Measurements from ENCODE around the gene RUNDC3A. TPM values are rescaled to one million over a fixed set of nuclear protein-coding genes. Genes with fewer than 3 reads are reported as not detected.

Gene RUNDC3A
- total RNA-seq, 1 experiment from 2014 or later, result 0.29 TPM

DNA sequence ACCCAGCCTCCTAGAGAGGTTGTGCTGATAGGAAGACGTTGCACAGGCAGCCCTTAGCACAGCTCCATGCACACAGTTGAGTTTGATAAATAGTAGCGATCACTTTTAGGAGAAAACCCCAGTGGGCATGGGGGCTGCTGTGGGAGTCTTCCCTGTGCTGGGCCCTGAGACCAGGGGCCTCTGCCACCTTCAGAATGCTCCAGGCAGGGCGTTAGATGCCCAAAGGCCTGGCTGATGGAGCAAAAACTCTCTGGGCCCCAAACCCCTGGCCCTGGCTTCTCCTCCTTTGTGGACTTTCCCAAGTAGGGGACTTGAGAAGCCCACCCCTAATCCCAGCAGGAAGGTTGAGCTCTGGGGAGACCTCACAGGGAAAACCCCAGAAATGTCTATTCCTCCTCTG lies 26.1 kb upstream of the RUNDC3A start:
- no TSS peak for BruUV-seq (replicated peaks)
- no peak overlapping the region for H3K27ac ChIP-seq (ENCODE audit: low read length)
- ChIA-PET CTCF (interaction anchor here (0.7 kb wide), 1 partner anchor 95 kb away, joined by 7 read pairs; no protein-coding TSS in a partner anchor), POLR2A (ENCODE audit: unreplicated experiment) (interaction anchor here (0.7 kb wide), 1 partner anchor 164 kb away, joined by 3 read pairs; no protein-coding TSS in a partner anchor)
- no peaks in the 10 kb centered on the region for H3K36me3 ChIP-seq (ENCODE audit: low read depth, low read length)
- ATAC-seq (no peak), DNase-seq (no peak)
- no peaks in the 10 kb centered on the region for H3F3A ChIP-seq (ENCODE audit: low read length, unreplicated experiment)
- no peaks in the 10 kb centered on the region for H3K79me2 ChIP-seq (ENCODE audit: low read length)
- no peak overlapping the region for H3K9ac ChIP-seq (ENCODE audit: low read length)
- intact Hi-C loops (cut with micrococcal nuclease), result no loop called here
- H3K4me2 ChIP-seq (ENCODE audit: low read length), result no peak overlapping the region
- no peaks in the 10 kb centered on the region for H3K9me2 ChIP-seq (replicated peaks; ENCODE audit: low read length)
- no peaks in the 10 kb centered on the region for H3K27me3 ChIP-seq (ENCODE audit: low read length)
- TF ChIP-seq EZH2phosphoT487 (IDR thresholded peaks at IDR 0.05; ENCODE audit: borderline replicate concordance, low read length) (no peak), EZH2 (IDR thresholded peaks at IDR 0.05; ENCODE audit: low read length, unreplicated experiment) (no peak)
- TF ChIP-seq, protein P1, sequence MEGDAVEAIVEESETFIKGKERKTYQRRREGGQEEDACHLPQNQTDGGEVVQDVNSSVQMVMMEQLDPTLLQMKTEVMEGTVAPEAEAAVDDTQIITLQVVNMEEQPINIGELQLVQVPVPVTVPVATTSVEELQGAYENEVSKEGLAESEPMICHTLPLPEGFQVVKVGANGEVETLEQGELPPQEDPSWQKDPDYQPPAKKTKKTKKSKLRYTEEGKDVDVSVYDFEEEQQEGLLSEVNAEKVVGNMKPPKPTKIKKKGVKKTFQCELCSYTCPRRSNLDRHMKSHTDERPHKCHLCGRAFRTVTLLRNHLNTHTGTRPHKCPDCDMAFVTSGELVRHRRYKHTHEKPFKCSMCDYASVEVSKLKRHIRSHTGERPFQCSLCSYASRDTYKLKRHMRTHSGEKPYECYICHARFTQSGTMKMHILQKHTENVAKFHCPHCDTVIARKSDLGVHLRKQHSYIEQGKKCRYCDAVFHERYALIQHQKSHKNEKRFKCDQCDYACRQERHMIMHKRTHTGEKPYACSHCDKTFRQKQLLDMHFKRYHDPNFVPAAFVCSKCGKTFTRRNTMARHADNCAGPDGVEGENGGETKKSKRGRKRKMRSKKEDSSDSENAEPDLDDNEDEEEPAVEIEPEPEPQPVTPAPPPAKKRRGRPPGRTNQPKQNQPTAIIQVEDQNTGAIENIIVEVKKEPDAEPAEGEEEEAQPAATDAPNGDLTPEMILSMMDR (conservative IDR thresholded peaks at IDR 0.05; ENCODE audit: low read depth, low read length), result no peak
- H3K4me1 ChIP-seq (ENCODE audit: insufficient read depth, low read length), result peaks cover 12% of the 10 kb centered on the region
- no peak overlapping the region for H3K4me3 ChIP-seq (ENCODE audit: low read length)
- H4K20me1 ChIP-seq (ENCODE audit: low read length), result no peaks in the 10 kb centered on the region
- no peak overlapping the region for H2AFZ ChIP-seq (ENCODE audit: low read length)
- no peaks in the 10 kb centered on the region for H3K9me3 ChIP-seq (ENCODE audit: low read length)

DNA sequence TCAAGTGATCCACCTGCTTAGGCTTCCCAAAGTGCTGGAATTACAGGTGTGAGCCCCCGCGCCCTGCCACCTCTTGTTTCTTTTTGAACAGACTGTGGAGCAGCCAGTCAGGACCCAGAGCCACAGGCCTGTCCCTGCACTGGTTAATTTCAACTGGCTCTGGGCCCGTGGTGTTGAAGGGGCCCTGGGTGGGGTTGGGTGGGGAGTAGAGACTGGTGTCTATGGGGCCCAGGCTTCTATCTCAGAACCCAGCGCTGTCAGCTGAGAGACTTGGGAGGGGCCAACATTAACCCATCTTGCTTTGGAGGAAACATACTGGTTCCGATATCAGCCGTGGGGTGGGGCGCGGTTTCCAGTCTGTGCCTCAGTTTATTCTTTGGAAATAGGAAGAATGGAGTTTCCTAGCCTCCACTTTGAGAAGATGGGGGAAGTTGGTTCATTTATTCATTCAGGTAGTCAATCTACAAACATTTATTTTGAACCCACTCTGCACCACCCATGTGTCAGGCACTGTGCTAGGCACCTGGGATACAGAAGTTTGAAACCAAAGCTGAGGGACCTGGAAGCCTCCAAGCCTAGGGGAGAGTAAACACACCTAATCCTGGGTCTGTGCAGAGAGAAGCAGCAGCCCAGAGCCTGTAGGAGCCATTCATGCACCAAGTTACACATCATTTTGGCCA lies 24.9 kb upstream of the RUNDC3A start:
- no peak overlapping the region for H3K27ac ChIP-seq (ENCODE audit: low read length)
- H3K4me1 ChIP-seq (ENCODE audit: insufficient read depth, low read length), result peaks cover 12% of the 10 kb centered on the region
- no peaks in the 10 kb centered on the region for H3K9me2 ChIP-seq (replicated peaks; ENCODE audit: low read length)
- no peak overlapping the region for H2AFZ ChIP-seq (ENCODE audit: low read length)
- H3K27me3 ChIP-seq (ENCODE audit: low read length), result no peaks in the 10 kb centered on the region
- H3K36me3 ChIP-seq (ENCODE audit: low read depth, low read length), result no peaks in the 10 kb centered on the region
- no peaks in the 10 kb centered on the region for H3F3A ChIP-seq (ENCODE audit: low read length, unreplicated experiment)
- POLR2A ChIA-PET (ENCODE audit: unreplicated experiment), result no interaction called here
- CTCF ChIA-PET, result no interaction called here
- no peak overlapping the region for H3K4me2 ChIP-seq (ENCODE audit: low read length)
- TF ChIP-seq, protein P1 (conservative IDR thresholded peaks at IDR 0.05; ENCODE audit: low read depth, low read length), result no peak
- TF ChIP-seq EZH2 (IDR thresholded peaks at IDR 0.05; ENCODE audit: low read length, unreplicated experiment) (no peak), EZH2phosphoT487 (IDR thresholded peaks at IDR 0.05; ENCODE audit: borderline replicate concordance, low read length) (no peak)
- ATAC-seq (no peak), DNase-seq (no peak)
- no peaks in the 10 kb centered on the region for H4K20me1 ChIP-seq (ENCODE audit: low read length)
- no peaks in the 10 kb centered on the region for H3K79me2 ChIP-seq (ENCODE audit: low read length)
- no TSS peak for BruUV-seq (replicated peaks)
- no peaks in the 10 kb centered on the region for H3K9me3 ChIP-seq (ENCODE audit: low read length)
- H3K4me3 ChIP-seq (ENCODE audit: low read length), result no peak overlapping the region
- no peak overlapping the region for H3K9ac ChIP-seq (ENCODE audit: low read length)
- intact Hi-C loops (cut with micrococcal nuclease), result no loop called here

DNA sequence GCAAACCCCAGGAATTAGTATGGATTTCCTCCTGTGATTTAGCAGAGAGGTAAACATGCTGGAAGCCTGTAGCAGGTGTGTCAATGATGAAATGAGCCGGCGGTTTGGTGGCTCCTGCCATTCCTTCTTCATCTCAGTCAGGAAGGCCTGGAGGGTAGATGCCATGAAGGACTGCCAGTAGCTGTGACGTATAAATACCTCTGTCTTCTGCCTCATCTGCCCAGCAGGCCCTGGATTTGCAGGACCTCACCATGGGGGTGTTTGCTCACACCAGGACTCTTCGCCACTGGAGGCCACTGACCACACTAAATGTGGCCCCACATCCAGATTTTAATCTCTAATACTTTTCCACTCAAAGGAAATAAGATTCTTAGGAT lies 24.4 kb upstream of the RUNDC3A start:
- POLR2A ChIA-PET (ENCODE audit: unreplicated experiment), result no interaction called here
- CTCF ChIA-PET, result no interaction called here
- no TSS peak for BruUV-seq (replicated peaks)

More for the DNA sequence above, 24.4 kb upstream of the RUNDC3A start:
- intact Hi-C loops (cut with micrococcal nuclease), result no loop called here
- H3K4me1 ChIP-seq (ENCODE audit: insufficient read depth, low read length), result peaks cover 12% of the 10 kb centered on the region
- TF ChIP-seq EZH2 (IDR thresholded peaks at IDR 0.05; ENCODE audit: low read length, unreplicated experiment) (no peak), EZH2phosphoT487 (IDR thresholded peaks at IDR 0.05; ENCODE audit: borderline replicate concordance, low read length) (no peak)
- TF ChIP-seq, protein P1 (conservative IDR thresholded peaks at IDR 0.05; ENCODE audit: low read depth, low read length), result no peak
- no peak for ATAC-seq
- H3K36me3 ChIP-seq (ENCODE audit: low read depth, low read length), result no peaks in the 10 kb centered on the region
- no peaks in the 10 kb centered on the region for H4K20me1 ChIP-seq (ENCODE audit: low read length)
- no peak overlapping the region for H2AFZ ChIP-seq (ENCODE audit: low read length)
- H3K27ac ChIP-seq (ENCODE audit: low read length), result no peak overlapping the region
- no peak overlapping the region for H3K4me3 ChIP-seq (ENCODE audit: low read length)
- H3K4me2 ChIP-seq (ENCODE audit: low read length), result no peak overlapping the region
- no peaks in the 10 kb centered on the region for H3K9me3 ChIP-seq (ENCODE audit: low read length)
- no peaks in the 10 kb centered on the region for H3K9me2 ChIP-seq (replicated peaks; ENCODE audit: low read length)
- H3K9ac ChIP-seq (ENCODE audit: low read length), result no peak overlapping the region
- no peaks in the 10 kb centered on the region for H3K79me2 ChIP-seq (ENCODE audit: low read length)
- no peaks in the 10 kb centered on the region for H3K27me3 ChIP-seq (ENCODE audit: low read length)
- no peak for DNase-seq
- H3F3A ChIP-seq (ENCODE audit: low read length, unreplicated experiment), result no peaks in the 10 kb centered on the region

Measured in PC-3 (cell line).